Measurements from ENCODE around the gene SH2D5.
"Not testable (repeated sequence)": the region's sequence is repeated elsewhere in the genome, so short reads cannot be mapped to it uniquely, and the experiment has no call there.

SH2D5 gene

GRCh38 chr1:20727746-20728316 is 4.7 kb downstream of the SH2D5 start:
- no peak for DNase-seq

DNA sequence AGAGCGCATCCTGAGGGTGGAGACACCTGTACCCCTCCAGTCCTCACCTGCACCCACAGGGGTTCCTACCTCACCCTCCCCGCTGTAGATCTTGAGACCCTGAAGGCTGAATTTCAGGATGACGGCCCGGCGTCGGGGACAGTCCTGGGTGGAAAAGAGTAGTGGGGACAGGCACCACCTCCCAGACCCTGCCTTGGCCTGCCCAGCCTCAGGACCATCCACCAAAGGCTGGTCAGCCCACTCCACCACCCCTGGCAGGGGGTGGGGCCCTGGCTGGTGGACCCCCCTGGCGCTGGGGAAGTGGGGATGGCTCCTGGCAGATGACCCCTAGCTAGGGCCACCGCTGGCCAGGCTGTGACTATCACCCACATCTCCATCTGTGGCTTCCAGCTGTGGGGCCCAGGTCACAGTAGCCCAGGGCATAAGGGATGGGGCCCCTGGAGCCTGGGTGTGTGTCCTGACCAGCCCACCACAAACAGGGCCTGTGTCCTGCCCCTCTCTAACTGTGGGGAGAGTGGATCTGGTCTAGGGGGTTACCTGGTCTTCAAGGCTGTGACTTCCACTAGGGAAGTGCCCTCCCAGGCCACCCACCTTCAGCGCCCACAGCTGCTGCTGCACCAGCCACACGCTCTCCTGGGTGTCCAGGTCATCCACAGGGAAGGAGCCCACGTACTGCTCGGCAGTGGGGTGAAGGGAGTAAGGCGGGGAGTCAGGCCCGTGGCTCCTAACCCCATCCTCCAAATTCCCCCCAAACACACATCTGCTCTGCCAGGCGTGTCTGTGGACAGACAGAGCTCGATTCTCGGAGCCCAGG is 5.4 kb downstream of the SH2D5 start:
- DNase-seq = no peak

DNA sequence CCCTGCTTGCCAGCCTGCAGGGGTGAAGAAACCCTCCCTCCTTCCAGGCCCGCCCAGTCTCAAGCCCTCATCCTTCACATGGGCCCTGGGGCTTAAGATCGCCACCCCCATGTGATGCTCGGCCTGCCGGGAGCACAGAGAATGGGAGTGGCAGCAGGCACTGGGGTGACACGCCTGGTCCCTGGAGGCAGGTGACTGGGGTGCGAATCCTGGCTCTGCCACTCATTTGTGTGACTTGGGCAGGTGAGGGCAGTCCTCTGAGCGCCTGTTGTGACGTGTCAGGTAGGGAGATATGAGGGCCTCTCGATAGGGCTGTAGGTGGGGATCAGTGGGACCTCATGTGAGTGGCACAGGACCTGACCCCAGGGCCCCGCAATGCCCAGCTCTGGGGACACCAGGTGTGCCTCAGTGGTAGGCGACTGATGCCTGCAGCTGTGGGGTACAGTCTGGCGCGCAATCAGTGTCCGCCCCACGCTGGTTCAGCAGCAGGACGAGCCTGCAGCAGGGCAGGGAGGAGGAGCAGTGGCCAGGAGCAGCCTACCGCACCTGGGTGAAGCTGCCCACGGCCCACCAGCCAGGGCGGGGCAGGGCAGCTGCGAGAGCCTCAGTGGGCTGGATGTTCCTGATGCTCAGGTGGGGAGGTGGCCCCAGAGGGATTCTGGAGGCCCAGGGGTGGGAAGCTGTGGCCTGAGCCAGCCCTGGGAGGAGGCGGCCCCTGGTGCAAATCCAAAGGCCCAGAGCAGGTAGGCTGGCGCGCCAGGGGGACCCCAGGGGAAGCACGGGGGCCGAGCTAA is 6.2 kb downstream of the SH2D5 start:
- DNase-seq = no peak

DNA sequence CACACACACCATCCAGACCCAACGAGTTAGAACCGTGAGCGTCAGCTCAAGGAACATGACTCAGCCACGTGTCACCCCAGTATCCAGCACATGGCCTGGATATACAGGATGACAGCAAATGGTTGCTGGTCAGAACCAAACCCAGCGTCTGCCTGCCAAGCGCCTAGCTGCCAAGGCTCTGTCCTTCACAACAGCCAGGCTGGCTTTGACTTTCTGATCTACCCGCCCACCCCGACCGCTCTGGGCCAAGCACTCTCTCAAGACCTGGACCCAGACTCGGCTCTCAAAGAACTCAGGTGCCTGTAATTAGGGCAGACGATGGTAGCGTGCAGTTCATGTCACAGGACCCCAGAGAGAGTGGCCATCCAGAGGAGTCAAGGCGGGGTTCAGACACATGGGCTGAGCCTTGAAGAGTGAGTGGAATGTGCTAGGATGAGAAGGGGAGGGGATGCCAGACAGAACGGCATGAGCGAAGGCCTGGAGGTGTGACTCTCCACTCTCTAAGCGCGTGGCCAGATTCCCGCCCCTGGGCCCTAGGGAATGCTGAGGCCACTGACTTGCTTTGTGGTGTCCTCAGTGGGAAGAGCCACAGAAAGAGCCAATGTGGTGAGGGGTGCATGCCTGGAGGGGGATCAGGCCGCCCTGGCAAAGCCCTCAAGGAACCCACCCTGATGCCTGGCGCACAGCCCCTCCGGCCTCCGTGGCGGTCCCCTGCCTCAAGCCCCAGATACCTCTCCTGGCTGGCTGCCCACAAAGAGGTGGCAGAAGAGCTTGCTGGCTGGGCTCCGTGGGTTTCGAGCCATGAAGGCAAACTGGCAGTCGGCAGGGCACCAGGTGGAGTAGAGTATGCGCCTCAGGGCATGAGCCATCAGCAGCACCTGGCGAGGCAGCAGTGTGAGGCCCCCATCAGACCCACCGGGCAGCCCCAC is 7.0 kb downstream of the SH2D5 start:
- DNase-seq = no peak

DNA sequence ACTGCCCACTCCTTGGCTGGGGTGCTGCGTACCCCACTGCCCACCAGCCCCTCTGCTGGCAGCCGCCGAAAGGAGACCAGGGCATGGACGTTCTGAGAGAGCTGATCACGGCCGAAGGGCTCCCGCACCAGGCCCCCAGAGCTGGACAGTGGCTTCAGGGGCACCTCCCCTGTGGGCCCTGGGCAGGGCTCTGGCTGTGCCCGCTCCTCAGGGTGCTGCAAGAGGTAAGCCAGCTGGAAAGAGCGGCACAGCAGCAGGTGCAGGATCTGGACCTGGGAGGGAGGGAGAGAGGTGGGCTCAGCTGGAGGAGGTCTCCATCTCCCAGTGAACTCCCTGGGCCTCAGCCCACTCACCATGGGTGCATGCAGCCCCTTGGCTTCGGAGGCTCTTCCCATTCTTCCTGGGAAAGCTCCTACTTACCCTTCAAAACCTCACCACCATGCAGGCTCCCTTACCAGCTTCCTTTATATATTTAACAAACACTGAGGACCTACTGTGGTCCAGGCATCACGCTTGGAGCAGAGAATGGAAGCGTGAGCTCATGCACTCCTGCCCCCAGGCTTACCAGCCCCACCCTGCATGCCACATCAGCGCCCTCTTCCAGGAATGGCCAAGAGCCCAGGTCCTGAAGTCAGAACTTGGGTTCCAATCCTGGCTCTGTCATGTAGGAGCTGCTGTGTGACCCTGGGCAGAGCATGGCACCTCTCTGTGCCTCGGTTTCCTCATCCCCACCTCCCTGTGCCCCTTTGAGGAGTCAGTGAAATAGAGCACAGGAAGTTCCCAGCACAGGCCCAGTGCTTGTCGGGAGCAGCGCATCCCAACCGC is 7.9 kb downstream of the SH2D5 start:
- DNase-seq = no peak

DNA sequence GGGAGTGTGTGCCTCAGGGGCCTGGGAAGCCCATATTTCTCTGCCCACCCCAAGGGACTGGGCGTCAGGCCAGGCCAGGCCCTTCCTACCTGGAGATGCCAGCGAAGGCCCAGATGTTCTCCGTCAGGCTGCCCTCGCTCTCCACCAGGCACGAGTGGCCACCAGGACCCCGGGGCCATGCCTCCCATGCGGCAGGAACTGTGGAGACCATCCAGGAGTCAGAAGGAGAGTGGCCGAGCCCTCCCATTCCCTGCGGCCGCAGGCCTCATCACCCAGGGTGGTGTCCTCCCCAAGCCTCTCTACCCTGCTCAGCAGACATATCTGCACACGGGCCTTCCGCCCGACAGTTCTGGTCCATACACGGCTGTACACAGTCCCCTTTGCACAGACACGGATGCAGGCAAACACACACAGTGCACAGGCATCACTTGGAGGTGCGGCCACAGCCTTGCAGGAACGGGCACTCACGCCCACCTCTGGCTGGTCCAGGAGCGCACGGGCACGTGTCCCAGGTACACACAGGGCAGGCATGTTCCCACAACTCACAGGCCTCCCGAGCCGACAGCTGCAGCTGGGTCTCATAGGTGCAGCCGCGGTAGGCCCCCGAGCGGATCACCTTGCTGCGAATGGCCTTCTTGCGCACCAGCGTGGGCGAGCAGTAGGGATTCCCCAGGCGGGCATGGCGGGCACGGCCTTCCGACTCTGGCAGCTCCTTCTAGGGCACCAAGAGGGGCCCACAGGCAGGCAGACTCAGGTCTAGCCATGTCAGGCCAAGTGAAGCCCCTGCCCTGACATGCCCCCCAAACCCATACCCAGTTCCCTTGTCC is 8.8 kb downstream of the SH2D5 start:
- DNase-seq = no peak

DNA sequence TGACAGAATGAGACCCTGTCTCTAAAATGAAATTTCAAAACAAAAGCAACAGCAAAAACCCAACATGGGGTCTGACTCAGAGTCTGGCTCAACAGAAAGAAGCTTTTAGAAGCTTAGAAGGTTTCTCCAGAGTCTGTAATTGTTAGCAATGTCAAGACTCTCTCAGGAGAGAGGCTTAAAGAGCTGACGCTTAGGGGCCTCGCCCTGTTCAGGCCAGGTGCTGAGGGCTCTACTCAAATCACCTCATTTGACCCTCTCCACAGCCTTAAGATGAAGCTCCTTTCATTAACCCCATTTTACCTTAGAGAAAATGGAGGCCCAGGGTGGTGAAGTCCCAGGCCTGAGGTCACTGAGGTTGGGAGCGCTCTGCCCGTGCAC is 9.4 kb downstream of the SH2D5 start:
- no peak for DNase-seq

- DNase-seq = no peak
Measured at GRCh38 chr1:20721117-20722061, 11.1 kb downstream of the SH2D5 start.

DNA sequence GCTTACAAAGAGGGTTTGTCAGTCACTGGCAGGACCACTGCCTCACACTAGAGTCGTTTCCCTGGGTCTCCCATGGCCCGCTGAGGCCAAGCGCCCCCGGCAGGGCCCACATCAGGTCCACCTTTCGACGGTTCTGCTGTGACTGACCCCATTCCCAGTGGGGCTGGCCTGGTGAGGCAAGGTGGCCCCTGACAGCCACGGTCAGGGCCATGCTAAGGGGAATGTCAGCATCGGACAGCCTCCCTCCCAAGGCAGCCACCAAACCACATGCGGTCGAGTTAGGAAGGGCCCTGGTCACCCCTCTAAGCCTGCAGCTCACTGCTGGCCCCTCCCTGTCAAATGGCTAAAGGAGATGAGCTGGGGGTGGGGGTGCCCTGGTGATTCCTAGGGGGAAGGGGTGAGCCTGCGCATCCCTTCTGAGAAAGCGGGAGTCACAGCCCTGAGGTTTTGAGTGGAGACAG is 11.8 kb downstream of the SH2D5 start:
- no peak for DNase-seq

- DNase-seq = no peak
Measured at GRCh38 chr1:20719871-20720620, 12.5 kb downstream of the SH2D5 start.

GRCh38 chr1:20719261-20719660 is 13.2 kb downstream of the SH2D5 start:
- DNase-seq = no peak

GRCh38 chr1:20718343-20718882 is 14.1 kb downstream of the SH2D5 start:
- DNase-seq = not testable (repeated sequence)

GRCh38 chr1:20717452-20718342 is 14.8 kb downstream of the SH2D5 start, which contains the start of gene KIF17:
KIF17 (minus strand) TSS chr1:20718007; CDS start chr1:20717706, 301 bp downstream.
- DNase-seq = peak; percentile 54

DNA sequence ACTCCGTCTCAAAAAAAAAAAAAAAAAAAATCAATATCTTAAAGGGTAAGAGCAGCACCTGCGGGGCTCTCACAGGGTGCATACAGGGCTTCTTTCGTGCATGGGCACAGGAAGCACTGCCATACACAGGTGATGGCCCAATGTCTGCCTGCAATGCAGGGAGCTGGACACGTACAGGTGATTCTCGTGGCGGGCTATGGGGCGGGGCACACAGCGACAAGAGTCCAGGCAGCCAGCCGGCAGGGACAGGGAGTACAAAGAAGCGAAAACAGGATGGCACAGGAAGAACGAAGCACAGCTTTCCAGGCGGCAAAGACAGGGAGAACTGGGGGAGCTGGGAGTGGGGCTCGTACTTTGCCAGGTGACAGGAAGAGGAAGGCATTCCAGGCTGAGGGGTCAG is 16.3 kb downstream of the SH2D5 start:
- DNase-seq = no peak

DNA sequence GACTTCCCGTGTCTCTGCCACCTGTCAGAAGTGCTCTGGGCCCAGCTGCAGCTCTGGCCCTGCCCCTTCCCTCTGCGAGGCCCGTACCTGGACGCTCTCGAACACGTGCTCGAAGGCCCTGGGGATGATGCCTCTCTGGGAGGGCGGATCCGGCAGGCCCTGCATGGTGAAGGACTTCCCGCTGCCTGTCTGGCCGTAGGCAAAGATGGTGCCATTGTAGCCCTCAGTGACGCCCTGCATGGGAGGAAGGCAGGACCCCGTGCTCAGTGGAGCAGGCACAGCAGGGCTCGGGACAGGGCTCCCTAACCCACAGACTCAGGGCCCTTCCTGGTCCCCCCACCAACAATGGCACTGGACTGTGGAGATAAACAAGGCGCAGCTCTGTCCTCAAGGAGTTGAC is 17.1 kb downstream of the SH2D5 start:
- DNase-seq = no peak

DNA sequence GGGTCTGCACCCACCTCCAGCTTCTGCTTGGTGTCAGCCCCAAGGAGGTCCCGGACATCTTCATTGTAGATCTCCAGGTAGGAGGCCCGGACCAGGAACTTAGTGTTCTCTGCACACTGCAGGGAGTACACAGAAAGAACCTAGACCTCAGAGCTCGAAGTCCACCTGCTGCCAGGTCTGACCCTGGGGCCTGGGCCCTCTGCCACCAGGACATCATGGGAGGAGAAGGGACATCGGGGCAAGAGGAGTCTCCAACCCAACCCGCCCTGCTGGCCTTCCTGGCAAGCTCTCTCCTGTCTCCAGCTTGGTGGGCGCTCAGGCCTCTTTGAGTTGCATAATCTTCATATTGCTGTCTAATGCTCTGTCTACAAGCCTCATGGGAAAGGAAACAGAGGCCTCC is 19.1 kb downstream of the SH2D5 start:
- DNase-seq = no peak

GRCh38 chr1:20712215-20712577 is 20.3 kb downstream of the SH2D5 start:
- no peak for DNase-seq
